Esophagus muscularis mucosa (tissue), 4 donors: Measurements from ENCODE around the gene FCHSD1. TPM values are rescaled to one million over a fixed set of nuclear protein-coding genes. Genes with fewer than 3 reads are reported as not detected.

ENCODE experiments used
- DNase-seq: peaks from one replicate; pipeline ENCODE4 v3.0.0-alpha.2; 2017; ENCODE audit errors: extremely low spot score
- H3K27ac ChIP-seq, 4 donors: fragments of 200-600 bp; sonication (generic); replicated peaks in 1 of 4; 1 replicate in 3 of 4; 2 replicates in 1 of 4; pipeline ENCODE4 v1.5.1; 2016 to 2019; ENCODE audit warnings: mild to moderate bottlenecking in 1 of 4
- H3K27me3 ChIP-seq, 4 donors: fragments of 200-600 bp; sonication (generic); one replicate each; pipeline versions ENCODE4 v1.5.1 to v1.6.0; 2016 to 2019
- H3K36me3 ChIP-seq, 4 donors: fragments of 200-600 bp; sonication (generic); one replicate each; pipeline ENCODE4 v1.5.1; 2016 to 2019
- H3K4me1 ChIP-seq, 4 donors: fragments of 200-600 bp; sonication (generic); one replicate each; pipeline ENCODE4 v1.5.1; 2016 to 2019
- H3K4me3 ChIP-seq, 4 donors: fragments of 200-600 bp; sonication (generic); 1 replicate in 2 of 4; 2 replicates in 2 of 4; pipeline ENCODE4 v1.5.1; 2016 to 2019; ENCODE audit warnings: mild to moderate bottlenecking in 4 of 4, moderate library complexity in 1 of 4
- H3K9me3 ChIP-seq, 4 donors: fragments of 200-600 bp; sonication (generic); 1 replicate in 3 of 4; 2 replicates in 1 of 4; pipeline ENCODE4 v1.5.1; 2016 to 2019
- CTCF ChIP-seq, 3 experiments: fragments of 200-600 bp in 2 of 3; fragments of 450-650 bp in 1 of 3; sonication (generic) in 2 of 3; IDR thresholded peaks; one replicate each; pipeline ENCODE4 v1.5.1; 2017 to 2019; ENCODE audit warnings: antibody characterized with exemption in 3 of 3, mild to moderate bottlenecking in 2 of 3, moderate library complexity in 1 of 3
- EP300 ChIP-seq: sonication (generic); formaldehyde crosslinking; IDR thresholded peaks from one replicate; pipeline ENCODE4 v1.6.1; 2017; ENCODE audit warnings: antibody characterized with exemption
- POLR2A ChIP-seq: fragments of 450-650 bp; IDR thresholded peaks from one replicate; pipeline ENCODE4 v1.6.1; 2017; ENCODE audit warnings: antibody characterized with exemption, moderate library complexity, mild to moderate bottlenecking, low read depth
- POLR2AphosphoS5 ChIP-seq, 2 donors: sonication (generic); formaldehyde crosslinking; IDR thresholded peaks; one replicate each; pipeline ENCODE4 v1.6.1; 2017; ENCODE audit warnings: antibody characterized with exemption in 2 of 2
- WGBS: methylation state at CpG from one replicate; pipeline ENCODE4 v1.1.5; 2018; 5-methylcytosine and 5-hydroxymethylcytosine counted together
- intact Hi-C: fragments of 100-400 bp; cut with DNase I; formaldehyde crosslinking; loops from one replicate; pipeline ENCODE4 v1.15.1; 2023
- total RNA-seq, 4 donors: library from RNA; depleted of rRNA; stranded (reverse); fragments of >200 nt; gene quantifications; one replicate each; pipeline versions ENCODE4 v1.1.0 to v1.2.1, GENCODE V29; 2016

The FCHSD1 gene
- total RNA-seq, 4 donors from 2014 or later: 10.4 to 21.8 (median 12.9) TPM

DNA sequence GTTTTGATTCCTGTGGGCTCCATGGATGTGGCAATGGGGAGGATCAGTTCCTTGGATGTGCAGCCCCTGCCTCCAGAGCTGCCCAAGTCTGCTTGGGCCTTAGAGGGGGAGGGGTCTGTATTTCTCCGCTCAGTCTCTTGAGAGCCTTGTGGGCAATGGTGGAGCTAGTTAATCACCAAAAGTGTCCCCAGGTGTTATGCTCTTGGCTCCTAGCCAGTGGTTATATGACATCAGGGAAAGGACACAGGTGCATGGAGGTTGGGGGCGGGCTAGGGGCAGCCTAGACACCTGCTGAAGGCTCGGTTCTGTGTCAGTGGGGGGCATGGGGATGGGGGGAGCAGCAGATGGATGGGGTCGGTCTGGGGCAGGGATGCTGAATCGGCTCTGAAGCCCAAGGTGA lies 43.3 kb upstream of the FCHSD1 start:
- no peak for TF ChIP-seq POLR2AphosphoS5 (IDR thresholded peaks at IDR 0.05)
- no peak for TF ChIP-seq POLR2A
- no peak for TF ChIP-seq EP300
- TF ChIP-seq CTCF (IDR thresholded peaks at IDR 0.05): no peak
- peaks cover 0 to 64% (median 7%) of the 10 kb centered on the region in 4 donors for H3K27me3 ChIP-seq
- H3K27ac ChIP-seq: no peak overlapping the region

GRCh38 chr5:141692919-141693725 lies 41.9 kb upstream of the FCHSD1 start:
- H3K36me3 ChIP-seq: no peaks in the 10 kb centered on the region

More for the DNA sequence above, 43.3 kb upstream of the FCHSD1 start:
- Histone ChIP-seq H3K4me1 (peaks cover 9 to 13% (median 10%) of the 10 kb centered on the region in 4 donors), H3K9me3 (no peaks in the 10 kb centered on the region), H3K36me3 (no peaks in the 10 kb centered on the region), H3K4me3 (no peak overlapping the region)
- 82% methylated on average over 5 of the region's 5 CpGs for WGBS
- DNase-seq: no peak
- intact Hi-C loops: loop anchor here (10.0 kb wide), 1 partner anchor 450 kb away; no protein-coding TSS in a partner anchor

DNA sequence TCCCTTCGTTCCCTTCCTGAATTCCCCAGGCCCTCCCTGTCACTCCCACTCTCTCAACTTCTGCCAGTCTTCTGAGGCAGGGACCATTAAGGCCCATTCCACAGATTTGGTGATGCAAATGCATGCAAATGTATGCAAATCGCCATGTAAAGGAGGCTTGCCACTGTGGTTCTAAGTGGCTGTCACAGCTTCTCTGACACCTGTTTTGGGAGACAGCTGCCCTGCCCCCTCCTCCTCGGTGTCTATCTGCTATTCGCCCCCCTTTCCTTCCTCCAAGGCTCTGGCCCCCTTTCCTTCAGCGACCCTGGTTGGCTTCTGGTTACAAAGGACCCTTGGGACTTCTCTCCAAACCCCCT lies 41.3 kb upstream of the FCHSD1 start:
- DNase-seq: no peak
- peak overlapping the region; percentile 30 to 46 (median 37) for H3K4me3 ChIP-seq
- intact Hi-C loops: loop anchor here (1.0 to 10.0 kb wide), 3 partner anchors 186 to 452 kb away; partner anchors contain the start of gene PCDH1
- WGBS: 21% methylated on average over 5 of the region's 5 CpGs
- no peaks in the 10 kb centered on the region for H3K36me3 ChIP-seq
- H3K4me1 ChIP-seq: peaks cover 9 to 13% (median 10%) of the 10 kb centered on the region in 4 donors
- no peak for TF ChIP-seq EP300
- no peak for TF ChIP-seq CTCF (IDR thresholded peaks at IDR 0.05)
- no peak for TF ChIP-seq POLR2AphosphoS5 (IDR thresholded peaks at IDR 0.05)
- TF ChIP-seq POLR2A: no peak
- no peaks in the 10 kb centered on the region for H3K9me3 ChIP-seq
- no peak overlapping the region for H3K27ac ChIP-seq
- H3K27me3 ChIP-seq: peaks cover 0 to 50% (median 0%) of the 10 kb centered on the region in 4 donors

More at GRCh38 chr5:141692919-141693725, 41.9 kb upstream of the FCHSD1 start:
- intact Hi-C loops: loop anchor here (1.0 to 10.0 kb wide), 3 partner anchors 186 to 452 kb away; partner anchors contain the start of gene PCDH1
- TF ChIP-seq EP300: no peak
- no peak for TF ChIP-seq POLR2AphosphoS5 (IDR thresholded peaks at IDR 0.05)
- no peak for TF ChIP-seq CTCF (IDR thresholded peaks at IDR 0.05)
- no peak for TF ChIP-seq POLR2A
- H3K27ac ChIP-seq: no peak overlapping the region
- H3K27me3 ChIP-seq: peaks cover 0 to 56% (median 0%) of the 10 kb centered on the region in 4 donors
- no peaks in the 10 kb centered on the region for H3K9me3 ChIP-seq
- DNase-seq: no peak
- H3K4me3 ChIP-seq: no peak overlapping the region
- H3K4me1 ChIP-seq: peaks cover 9 to 13% (median 10%) of the 10 kb centered on the region in 4 donors
- WGBS: 67% methylated on average over 17 of the region's 25 CpGs

- TF ChIP-seq CTCF (IDR thresholded peaks at IDR 0.05): peak in 2 of 3 experiments; percentile 98
- no peak for TF ChIP-seq EP300
- no peak for TF ChIP-seq POLR2A
- TF ChIP-seq POLR2AphosphoS5 (IDR thresholded peaks at IDR 0.05): peak in 1 of 2 donors; percentile 63
- Histone ChIP-seq H3K9me3 (no peaks in the 10 kb centered on the region), H3K4me3 (peak overlapping the region; percentile 30 to 46 (median 37)), H3K36me3 (no peaks in the 10 kb centered on the region), H3K4me1 (peaks cover 9 to 15% (median 10%) of the 10 kb centered on the region in 4 donors), H3K27ac (no peak overlapping the region), H3K27me3 (peaks cover 0 to 50% (median 0%) of the 10 kb centered on the region in 4 donors)
- intact Hi-C loops: loop anchor here (1.0 to 10.0 kb wide), 3 partner anchors 187 to 453 kb away; partner anchors contain the start of gene PCDH1
- 9% methylated on average over 12 of the region's 30 CpGs for WGBS
- DNase-seq: peak; percentile 93
These were observed 40.8 kb upstream of the FCHSD1 start for GRCh38 chr5:141691867-141692532.
